Prostate gland (tissue), 2 donors: Measurements from ENCODE around the gene PRRC2C. TPM values are rescaled to one million over a fixed set of nuclear protein-coding genes. Genes with fewer than 3 reads are reported as not detected.

Experiments used
- DNase-seq: peaks from one replicate; pipeline ENCODE4 v3.0.0-alpha.2; 2019; ENCODE audit warnings: low spot score
- H3K27ac ChIP-seq, 2 donors: fragments of 200-600 bp; sonication (generic); 2 replicates each; pipeline ENCODE4 v1.5.1; 2017 to 2019
- H3K27me3 ChIP-seq: fragments of 200-600 bp; sonication (generic); replicated peaks from 2 replicates; pipeline ENCODE4 v1.5.1; 2019; ENCODE audit not compliant: insufficient read depth
- H3K36me3 ChIP-seq, 2 donors: fragments of 200-600 bp; sonication (generic); 1 replicate in 1 of 2; 2 replicates in 1 of 2; pipeline versions ENCODE4 v1.5.1 to v1.8.1; 2017 to 2019
- H3K4me1 ChIP-seq: fragments of 200-600 bp; sonication (generic); replicated peaks from 2 replicates; pipeline ENCODE4 v1.5.1; 2019
- H3K4me3 ChIP-seq, 2 donors: fragments of 200-600 bp; sonication (generic); 2 replicates each; pipeline ENCODE4 v1.5.1; 2017 to 2019
- H3K9me3 ChIP-seq: fragments of 200-600 bp; sonication (generic); 2 replicates; pipeline ENCODE4 v1.5.1; 2017
- POLR2A ChIP-seq: fragments of 450-650 bp; IDR thresholded peaks from one replicate; pipeline ENCODE4 v1.6.1; 2016; ENCODE audit warnings: antibody characterized with exemption, mild to moderate bottlenecking
- POLR2AphosphoS5 ChIP-seq: sonication (generic); formaldehyde crosslinking; IDR thresholded peaks from one replicate; pipeline ENCODE4 v1.6.1; 2017; ENCODE audit warnings: antibody characterized with exemption
- WGBS: methylation state at CpG from one replicate; pipeline ENCODE4 v1.1.5; 2018; 5-methylcytosine and 5-hydroxymethylcytosine counted together
- intact Hi-C: fragments of 100-400 bp; cut with DNase I; formaldehyde crosslinking; loops from one replicate; pipeline ENCODE4 v1.14.2; 2022
- total RNA-seq, 2 donors: library from RNA; depleted of rRNA; stranded (reverse); fragments of >200 nt; gene quantifications; one replicate each; pipeline ENCODE4 v1.1.0, GENCODE V29; 2016
- TF ChIP-seq, protein P1 (sequence below), 4 experiments: fragments of 200-600 bp in 2 of 4; fragments of 450-650 bp in 2 of 4; sonication (generic) in 2 of 4; IDR thresholded peaks; 1 replicate in 3 of 4; 2 replicates in 1 of 4; pipeline ENCODE4 v1.5.1; 2016 to 2019; ENCODE audit warnings: antibody characterized with exemption in 4 of 4, mild to moderate bottlenecking in 2 of 4, moderate library complexity in 2 of 4

PRRC2C gene
- total RNA-seq, 2 donors from 2014 or later, result 70.1 to 115 TPM

DNA sequence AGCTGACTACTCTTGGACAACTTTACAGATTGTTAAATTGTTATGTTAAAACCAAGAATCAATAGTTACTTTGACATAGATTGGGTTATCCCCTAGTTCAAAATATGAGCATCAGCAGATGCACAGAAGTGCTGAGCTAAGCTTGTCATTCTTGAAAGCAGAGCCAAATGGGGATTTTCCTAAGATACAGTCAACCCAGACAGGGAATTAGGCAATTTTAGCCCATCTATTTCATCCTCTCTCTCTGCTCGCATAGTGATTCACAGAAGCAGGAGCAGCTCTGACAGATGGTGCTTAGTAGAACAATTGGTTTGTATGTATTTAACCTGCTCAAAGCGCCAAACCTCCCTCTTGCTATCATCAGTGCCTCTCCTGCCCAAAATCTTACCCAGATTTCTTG, 27.9 kb upstream of the PRRC2C start:
- intact Hi-C loops, result no loop called here
- H3K27ac ChIP-seq, result no peak overlapping the region
- H3K36me3 ChIP-seq, result no peaks in the 10 kb centered on the region
- no peak for TF ChIP-seq POLR2AphosphoS5
- TF ChIP-seq, protein P1, sequence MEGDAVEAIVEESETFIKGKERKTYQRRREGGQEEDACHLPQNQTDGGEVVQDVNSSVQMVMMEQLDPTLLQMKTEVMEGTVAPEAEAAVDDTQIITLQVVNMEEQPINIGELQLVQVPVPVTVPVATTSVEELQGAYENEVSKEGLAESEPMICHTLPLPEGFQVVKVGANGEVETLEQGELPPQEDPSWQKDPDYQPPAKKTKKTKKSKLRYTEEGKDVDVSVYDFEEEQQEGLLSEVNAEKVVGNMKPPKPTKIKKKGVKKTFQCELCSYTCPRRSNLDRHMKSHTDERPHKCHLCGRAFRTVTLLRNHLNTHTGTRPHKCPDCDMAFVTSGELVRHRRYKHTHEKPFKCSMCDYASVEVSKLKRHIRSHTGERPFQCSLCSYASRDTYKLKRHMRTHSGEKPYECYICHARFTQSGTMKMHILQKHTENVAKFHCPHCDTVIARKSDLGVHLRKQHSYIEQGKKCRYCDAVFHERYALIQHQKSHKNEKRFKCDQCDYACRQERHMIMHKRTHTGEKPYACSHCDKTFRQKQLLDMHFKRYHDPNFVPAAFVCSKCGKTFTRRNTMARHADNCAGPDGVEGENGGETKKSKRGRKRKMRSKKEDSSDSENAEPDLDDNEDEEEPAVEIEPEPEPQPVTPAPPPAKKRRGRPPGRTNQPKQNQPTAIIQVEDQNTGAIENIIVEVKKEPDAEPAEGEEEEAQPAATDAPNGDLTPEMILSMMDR (IDR thresholded peaks at IDR 0.05), result no peak
- no peak for TF ChIP-seq POLR2A
- no peak for DNase-seq
- no peaks in the 10 kb centered on the region for H3K9me3 ChIP-seq
- 16% methylated on average over 2 of the region's 2 CpGs for WGBS
- H3K27me3 ChIP-seq, result no peaks in the 10 kb centered on the region
- H3K4me3 ChIP-seq, result no peak overlapping the region
- no peaks in the 10 kb centered on the region for H3K4me1 ChIP-seq

DNA sequence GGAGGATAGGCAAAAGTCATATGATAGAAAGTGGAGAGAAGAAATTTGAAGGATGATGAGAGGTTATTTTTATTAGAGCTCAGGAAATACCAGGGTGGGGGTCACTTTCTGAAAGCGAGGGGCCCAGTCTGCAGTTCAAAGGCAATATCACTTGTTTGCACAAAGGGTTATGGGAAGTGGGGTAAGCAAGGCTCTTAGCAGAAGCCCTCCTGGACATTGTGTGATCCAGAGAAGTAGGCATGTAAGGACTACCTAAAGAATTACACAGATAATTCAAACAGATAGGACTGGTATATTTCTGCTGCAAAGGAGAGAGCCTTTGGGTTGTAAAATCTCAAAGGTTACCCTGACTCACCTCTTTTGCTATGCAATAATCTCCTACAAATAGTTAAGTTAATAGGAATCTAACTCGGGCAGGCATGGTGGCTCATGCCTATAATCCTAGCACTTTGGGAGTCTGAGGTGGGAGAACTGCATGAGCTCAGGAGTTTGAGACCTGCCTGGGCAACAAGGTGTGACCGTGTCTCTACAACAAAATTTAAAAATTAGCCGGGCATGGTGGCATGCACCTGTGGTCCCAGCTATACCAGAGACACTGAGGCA, 25.2 kb upstream of the PRRC2C start:
- TF ChIP-seq POLR2A (no peak), POLR2AphosphoS5 (no peak)
- TF ChIP-seq, protein P1 (IDR thresholded peaks at IDR 0.05), result no peak
- Histone ChIP-seq H3K36me3 (no peaks in the 10 kb centered on the region), H3K4me1 (no peaks in the 10 kb centered on the region), H3K27ac (no peak overlapping the region), H3K4me3 (no peak overlapping the region), H3K27me3 (no peaks in the 10 kb centered on the region), H3K9me3 (no peaks in the 10 kb centered on the region)
- 36% methylated on average over 4 of the region's 4 CpGs for WGBS
- no peak for DNase-seq
- intact Hi-C loops, result no loop called here

DNA sequence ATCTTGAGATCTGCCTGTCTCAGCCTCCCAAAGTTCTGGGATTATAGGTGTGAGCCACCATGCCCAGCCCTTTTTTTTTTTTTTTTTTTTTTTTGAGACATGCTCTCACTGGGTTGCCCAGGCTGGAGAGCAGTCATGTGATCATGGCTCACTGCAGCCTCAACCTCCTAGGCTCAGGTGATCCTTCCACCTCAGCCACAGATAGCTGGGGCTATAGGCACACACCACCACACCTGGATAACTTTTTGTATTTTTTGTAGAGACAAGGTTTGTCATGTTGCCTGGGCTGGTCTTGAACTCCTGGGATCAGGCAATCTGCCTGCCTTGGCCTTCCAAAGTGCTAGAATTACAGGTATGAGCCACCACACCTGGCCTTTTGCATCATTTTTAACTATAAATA, 17.7 kb upstream of the PRRC2C start:
- Histone ChIP-seq H3K27ac (no peak overlapping the region), H3K36me3 (no peaks in the 10 kb centered on the region), H3K9me3 (no peaks in the 10 kb centered on the region), H3K4me1 (no peaks in the 10 kb centered on the region), H3K27me3 (no peaks in the 10 kb centered on the region), H3K4me3 (no peak overlapping the region)
- intact Hi-C loops, result no loop called here
- no peak for DNase-seq
- TF ChIP-seq, protein P1 (IDR thresholded peaks at IDR 0.05), result no peak
- TF ChIP-seq POLR2AphosphoS5, result no peak
- TF ChIP-seq POLR2A, result no peak

DNA sequence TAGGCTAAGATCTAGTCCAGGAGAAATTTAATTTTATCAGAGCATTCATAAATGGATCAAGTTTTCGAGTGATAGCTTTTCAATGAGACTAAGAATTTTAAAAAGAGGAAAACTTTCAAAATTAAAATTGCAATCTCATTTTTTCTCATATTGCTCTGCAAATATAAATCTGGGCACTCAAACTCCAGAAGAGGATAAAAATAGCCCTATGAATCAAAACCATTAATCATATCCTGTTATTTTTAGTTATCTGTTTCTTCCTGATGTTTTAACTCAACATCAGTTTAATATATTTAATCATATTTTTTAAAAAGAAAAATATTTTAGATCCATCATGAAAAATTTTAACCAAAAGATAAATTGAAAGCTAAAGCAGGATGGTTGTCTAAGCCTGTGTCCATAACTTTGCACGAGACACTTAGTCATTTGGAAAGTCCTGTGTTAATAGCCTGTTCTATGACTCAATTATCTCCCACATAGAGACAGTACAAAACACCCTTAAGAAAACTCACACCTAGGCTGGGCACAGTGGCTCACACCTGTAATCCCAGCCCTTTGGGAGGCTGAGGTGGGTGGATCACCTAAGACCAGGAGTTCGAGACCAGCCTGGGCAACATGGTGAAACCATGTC, 17.1 kb upstream of the PRRC2C start:
- Histone ChIP-seq H3K36me3 (no peaks in the 10 kb centered on the region), H3K4me1 (no peaks in the 10 kb centered on the region), H3K4me3 (no peak overlapping the region), H3K27me3 (no peaks in the 10 kb centered on the region), H3K9me3 (no peaks in the 10 kb centered on the region), H3K27ac (no peak overlapping the region)
- 60% methylated on average over 3 of the region's 3 CpGs for WGBS
- no peak for TF ChIP-seq POLR2A
- TF ChIP-seq, protein P1 (IDR thresholded peaks at IDR 0.05), result no peak
- no peak for TF ChIP-seq POLR2AphosphoS5
- intact Hi-C loops, result no loop called here
- no peak for DNase-seq

DNA sequence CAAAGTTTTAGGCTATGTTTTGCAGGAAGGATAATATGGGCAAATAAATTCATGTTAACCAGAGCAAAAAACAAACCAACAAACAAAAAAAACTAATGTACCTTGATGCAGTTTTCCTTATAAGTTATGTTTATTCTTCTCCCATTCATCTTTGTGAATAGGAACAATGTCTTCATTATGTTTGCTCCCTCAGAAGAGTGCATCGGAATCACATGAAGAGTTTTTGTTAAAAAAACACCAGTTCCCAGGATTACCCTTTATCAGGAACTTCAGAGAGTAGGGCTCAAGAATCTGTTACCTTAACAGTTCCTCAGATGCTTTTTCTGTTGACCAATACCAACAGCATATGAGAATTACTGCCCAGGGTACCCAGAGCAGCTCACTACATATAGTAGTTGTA, 14.6 kb upstream of the PRRC2C start:
- WGBS, result 68% methylated on average over 1 of the region's 1 CpG
- Histone ChIP-seq H3K27ac (no peak overlapping the region), H3K36me3 (no peaks in the 10 kb centered on the region), H3K4me1 (no peaks in the 10 kb centered on the region), H3K9me3 (no peaks in the 10 kb centered on the region), H3K4me3 (no peak overlapping the region), H3K27me3 (no peaks in the 10 kb centered on the region)
- intact Hi-C loops, result no loop called here
- no peak for DNase-seq
- TF ChIP-seq POLR2AphosphoS5 (no peak), POLR2A (no peak)
- TF ChIP-seq, protein P1 (IDR thresholded peaks at IDR 0.05), result no peak
